Measurements from ENCODE around the gene MMP3.

DNA sequence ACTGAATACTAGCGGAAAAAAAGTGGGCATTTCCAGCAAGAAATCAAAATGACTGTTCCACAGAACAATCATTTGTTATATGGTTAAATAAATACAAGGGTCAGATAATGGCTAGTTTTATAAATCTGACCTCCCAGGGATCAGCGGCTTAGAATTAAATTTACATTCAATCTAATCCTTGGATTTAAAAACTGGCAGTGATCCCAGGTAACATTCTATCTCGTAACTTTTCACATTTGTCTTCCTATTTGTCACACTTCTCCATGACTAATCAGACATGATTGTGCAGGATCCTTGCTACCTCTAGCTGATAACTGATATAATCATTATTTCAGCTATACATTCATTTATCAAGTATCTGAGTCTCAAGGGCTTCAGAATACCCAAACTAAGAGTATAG lies 2.9 kb upstream of the MMP3 start:
- TF ChIP-seq POLR2AphosphoS5 (IDR thresholded peaks at IDR 0.05; ENCODE audit: control insufficient read depth, insufficient read depth, low read depth, low read length) (no peak), ATF1 (CRISPR knock-in tag; IDR thresholded peaks at IDR 0.05) (no peak), ATF1 (tag; IDR thresholded peaks at IDR 0.05) (no peak), KDM1A (IDR thresholded peaks at IDR 0.05) (no peak), ILF3 (IDR thresholded peaks at IDR 0.05; ENCODE audit: borderline replicate concordance) (no peak)
- TF ChIP-seq, protein P1, sequence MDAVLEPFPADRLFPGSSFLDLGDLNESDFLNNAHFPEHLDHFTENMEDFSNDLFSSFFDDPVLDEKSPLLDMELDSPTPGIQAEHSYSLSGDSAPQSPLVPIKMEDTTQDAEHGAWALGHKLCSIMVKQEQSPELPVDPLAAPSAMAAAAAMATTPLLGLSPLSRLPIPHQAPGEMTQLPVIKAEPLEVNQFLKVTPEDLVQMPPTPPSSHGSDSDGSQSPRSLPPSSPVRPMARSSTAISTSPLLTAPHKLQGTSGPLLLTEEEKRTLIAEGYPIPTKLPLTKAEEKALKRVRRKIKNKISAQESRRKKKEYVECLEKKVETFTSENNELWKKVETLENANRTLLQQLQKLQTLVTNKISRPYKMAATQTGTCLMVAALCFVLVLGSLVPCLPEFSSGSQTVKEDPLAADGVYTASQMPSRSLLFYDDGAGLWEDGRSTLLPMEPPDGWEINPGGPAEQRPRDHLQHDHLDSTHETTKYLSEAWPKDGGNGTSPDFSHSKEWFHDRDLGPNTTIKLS (IDR thresholded peaks at IDR 0.05; ENCODE audit: borderline replicate concordance, low read depth) = no peak
